DOHH2 (cell line): ENCODE measurements around the gene TRIM14.

ENCODE experiments used
- H3F3A ChIP-seq: fragments of 200-600 bp; sonication (generic), shearing (Covaris generic); 2 replicates; pipeline ENCODE4 v1.6.0; 2016; ENCODE audit warnings: antibody characterized with exemption, mild to moderate bottlenecking; ENCODE audit not compliant: control insufficient read depth, insufficient read depth
- H3K27ac ChIP-seq: fragments of 200-600 bp; sonication (generic); 2 replicates; pipeline ENCODE4 v1.5.1; 2014; ENCODE audit warnings: low read depth, mild to moderate bottlenecking, low read length, moderate library complexity
- H3K27me3 ChIP-seq: fragments of 200-600 bp; sonication (generic); 2 replicates; pipeline ENCODE4 v1.6.1; 2014; ENCODE audit warnings: mild to moderate bottlenecking, low read length, mixed read lengths; ENCODE audit not compliant: control insufficient read depth
- H3K36me3 ChIP-seq: fragments of 200-600 bp; sonication (generic); 2 replicates; pipeline ENCODE4 v1.6.1; 2014; ENCODE audit warnings: mild to moderate bottlenecking, low read length, moderate library complexity, mixed read lengths; ENCODE audit not compliant: control insufficient read depth
- H3K4me1 ChIP-seq: fragments of 200-600 bp; sonication (generic); 2 replicates; pipeline ENCODE4 v1.6.1; 2014; ENCODE audit warnings: mild to moderate bottlenecking, low read length, mixed read lengths; ENCODE audit not compliant: control insufficient read depth
- H3K4me2 ChIP-seq: fragments of 200-600 bp; sonication (generic); 2 replicates; pipeline ENCODE4 v1.6.0; 2014; ENCODE audit warnings: mild to moderate bottlenecking, low read length, moderate library complexity
- H3K4me3 ChIP-seq: fragments of 200-600 bp; sonication (generic); 2 replicates; pipeline ENCODE4 v1.5.1; 2014; ENCODE audit warnings: mild to moderate bottlenecking, low read length, mixed read lengths
- H3K79me2 ChIP-seq: fragments of 200-600 bp; sonication (generic); 2 replicates; pipeline ENCODE4 v1.6.1; 2014; ENCODE audit warnings: mild to moderate bottlenecking, low read length, mixed read lengths; ENCODE audit not compliant: control insufficient read depth
- H3K9me2 ChIP-seq: fragments of 200-600 bp; sonication (generic); replicated peaks from 2 replicates; pipeline ENCODE4 v1.6.1; 2014; ENCODE audit warnings: mild to moderate bottlenecking, low read length, mixed read lengths; ENCODE audit not compliant: control insufficient read depth
- H3K9me3 ChIP-seq: fragments of 200-600 bp; sonication (generic); 2 replicates; pipeline ENCODE4 v1.6.1; 2014; ENCODE audit warnings: antibody characterized with exemption, low read length, mixed read lengths; ENCODE audit not compliant: control insufficient read depth, insufficient read depth
- H4K20me1 ChIP-seq: fragments of 200-600 bp; sonication (generic); 2 replicates; pipeline ENCODE4 v1.6.0; 2014; ENCODE audit warnings: low read depth, mild to moderate bottlenecking, antibody characterized with exemption, low read length, moderate library complexity; ENCODE audit not compliant: control insufficient read depth, insufficient read depth
- EZH2phosphoT487 ChIP-seq: fragments of 200-600 bp; sonication (generic); IDR thresholded peaks from 2 replicates; pipeline ENCODE4 v1.6.1; 2017; ENCODE audit warnings: borderline replicate concordance, mild to moderate bottlenecking, antibody characterized with exemption, low read length, moderate library complexity, mixed read lengths
- TF ChIP-seq, protein P1 (sequence below): fragments of 200-600 bp; sonication (generic); IDR thresholded peaks from one replicate; pipeline ENCODE4 v1.5.1; 2014; ENCODE audit warnings: antibody characterized with exemption, mild to moderate bottlenecking, low read depth, low read length; ENCODE audit not compliant: poor library complexity, severe bottlenecking

TRIM14 gene

DNA sequence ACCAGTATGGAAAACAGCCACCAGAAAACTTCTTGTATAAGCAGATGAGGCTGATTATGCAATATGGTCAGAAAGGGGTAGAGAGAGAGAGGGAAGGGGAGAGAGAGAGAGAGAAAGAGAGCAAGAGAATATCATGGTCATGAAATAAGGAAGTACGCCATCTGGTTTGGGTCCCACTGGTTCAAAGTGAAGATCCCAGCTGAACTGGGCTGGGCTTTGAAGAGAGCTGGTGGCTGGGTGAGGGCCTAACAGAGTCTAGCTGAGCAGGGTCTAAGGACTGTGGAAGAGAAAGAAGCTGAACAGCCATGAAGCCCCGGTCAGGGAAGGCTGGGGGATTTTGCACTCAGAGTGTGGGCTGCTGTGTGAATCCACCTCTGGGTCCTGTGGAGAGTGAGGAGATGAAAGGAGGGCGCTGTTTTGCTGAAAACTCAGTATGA is 14.6 kb downstream of the TRIM14 start:
- TF ChIP-seq, protein P1, sequence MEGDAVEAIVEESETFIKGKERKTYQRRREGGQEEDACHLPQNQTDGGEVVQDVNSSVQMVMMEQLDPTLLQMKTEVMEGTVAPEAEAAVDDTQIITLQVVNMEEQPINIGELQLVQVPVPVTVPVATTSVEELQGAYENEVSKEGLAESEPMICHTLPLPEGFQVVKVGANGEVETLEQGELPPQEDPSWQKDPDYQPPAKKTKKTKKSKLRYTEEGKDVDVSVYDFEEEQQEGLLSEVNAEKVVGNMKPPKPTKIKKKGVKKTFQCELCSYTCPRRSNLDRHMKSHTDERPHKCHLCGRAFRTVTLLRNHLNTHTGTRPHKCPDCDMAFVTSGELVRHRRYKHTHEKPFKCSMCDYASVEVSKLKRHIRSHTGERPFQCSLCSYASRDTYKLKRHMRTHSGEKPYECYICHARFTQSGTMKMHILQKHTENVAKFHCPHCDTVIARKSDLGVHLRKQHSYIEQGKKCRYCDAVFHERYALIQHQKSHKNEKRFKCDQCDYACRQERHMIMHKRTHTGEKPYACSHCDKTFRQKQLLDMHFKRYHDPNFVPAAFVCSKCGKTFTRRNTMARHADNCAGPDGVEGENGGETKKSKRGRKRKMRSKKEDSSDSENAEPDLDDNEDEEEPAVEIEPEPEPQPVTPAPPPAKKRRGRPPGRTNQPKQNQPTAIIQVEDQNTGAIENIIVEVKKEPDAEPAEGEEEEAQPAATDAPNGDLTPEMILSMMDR = no peak
- TF ChIP-seq EZH2phosphoT487 = no peak
- H3K4me2 ChIP-seq = peak overlapping the region; percentile 50
- H3K36me3 ChIP-seq = peaks cover 62% of the 10 kb centered on the region
- H3K4me3 ChIP-seq = peak overlapping the region; percentile 32
- H3K9me2 ChIP-seq = no peaks in the 10 kb centered on the region
- no peaks in the 10 kb centered on the region for H4K20me1 ChIP-seq
- H3K27me3 ChIP-seq = no peaks in the 10 kb centered on the region
- no peaks in the 10 kb centered on the region for H3K9me3 ChIP-seq
- H3F3A ChIP-seq = peaks cover 39% of the 10 kb centered on the region
- peaks cover 45% of the 10 kb centered on the region for H3K79me2 ChIP-seq
- H3K4me1 ChIP-seq = peaks cover 95% of the 10 kb centered on the region
- H3K27ac ChIP-seq = peak overlapping the region; percentile 81

DNA sequence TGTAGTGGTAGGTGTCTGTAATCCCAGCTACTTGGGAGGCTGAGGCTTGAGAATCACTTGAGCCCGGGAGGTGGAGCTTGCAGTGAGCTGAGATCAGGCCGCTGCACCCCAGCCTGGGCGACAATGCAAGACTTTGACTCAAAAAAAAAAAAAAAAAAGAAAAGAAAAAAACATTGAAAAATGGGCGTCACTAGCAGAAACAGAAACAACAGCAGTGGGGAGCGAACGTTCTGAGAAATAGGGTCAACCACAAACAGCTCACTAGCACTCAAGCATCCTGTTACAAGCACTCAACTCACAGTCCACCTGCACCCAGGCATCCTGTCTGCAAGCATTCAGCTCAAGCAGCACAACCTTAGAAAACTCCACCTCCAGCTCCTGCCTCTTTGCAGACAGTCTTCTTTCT is 17.2 kb downstream of the TRIM14 start:
- H3K9me3 ChIP-seq = no peaks in the 10 kb centered on the region
- H3K27me3 ChIP-seq = no peaks in the 10 kb centered on the region
- no peaks in the 10 kb centered on the region for H4K20me1 ChIP-seq
- H3K4me1 ChIP-seq = peaks cover 88% of the 10 kb centered on the region
- peaks cover 60% of the 10 kb centered on the region for H3K36me3 ChIP-seq
- H3K9me2 ChIP-seq = no peaks in the 10 kb centered on the region
- H3K79me2 ChIP-seq = peaks cover 39% of the 10 kb centered on the region
- H3K27ac ChIP-seq = peak overlapping the region; percentile 76
- peak overlapping the region; percentile 72 for H3K4me2 ChIP-seq
- TF ChIP-seq, protein P1 = no peak
- no peak for TF ChIP-seq EZH2phosphoT487
- H3K4me3 ChIP-seq = peak overlapping the region; percentile 58
- peaks cover 22% of the 10 kb centered on the region for H3F3A ChIP-seq

DNA sequence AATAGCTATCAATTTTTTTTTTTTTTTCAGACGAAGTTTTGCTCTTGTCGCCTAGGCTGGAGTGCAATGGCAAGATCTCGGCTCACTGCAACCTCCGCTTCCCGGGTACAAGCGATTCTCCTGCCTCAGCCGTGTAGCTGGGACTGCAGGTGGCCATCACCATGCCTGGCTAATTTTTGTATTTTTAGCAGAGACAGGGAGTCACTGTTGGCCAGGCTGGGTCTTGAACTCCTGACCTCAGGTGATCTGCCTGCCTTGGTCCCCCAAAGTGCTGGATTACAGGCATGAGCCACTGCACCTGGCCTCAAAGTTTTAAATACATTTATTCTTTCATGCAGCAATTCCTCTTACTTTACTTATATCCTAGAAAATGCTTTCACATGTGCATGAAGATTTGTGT is 17.6 kb downstream of the TRIM14 start:
- Histone ChIP-seq H3K27me3 (no peaks in the 10 kb centered on the region), H3K9me3 (no peaks in the 10 kb centered on the region), H3K4me3 (peak overlapping the region; percentile 58), H3K36me3 (peaks cover 55% of the 10 kb centered on the region), H3K9me2 (no peaks in the 10 kb centered on the region), H3K4me2 (peak overlapping the region; percentile 72), H3F3A (peaks cover 22% of the 10 kb centered on the region), H3K79me2 (peaks cover 37% of the 10 kb centered on the region), H3K27ac (peak overlapping the region; percentile 76), H3K4me1 (peaks cover 85% of the 10 kb centered on the region), H4K20me1 (no peaks in the 10 kb centered on the region)
- TF ChIP-seq EZH2phosphoT487 = no peak
- TF ChIP-seq, protein P1 = no peak
